ENCODE data around the gene TMC8. TPM values are rescaled to one million over a fixed set of nuclear protein-coding genes. Genes with fewer than 3 reads are reported as not detected.
A peak's percentile ranks its signal among the peaks of the same experiment; 100 is the strongest.

TMC8 gene
- total RNA-seq, 1 experiment from 2014 or later, result 4.6 TPM

- DNase-seq, result no peak
- Histone ChIP-seq H3K4me2 (ENCODE audit: low read length) (peak overlapping the region; percentile 99), H3F3A (ENCODE audit: low read length, unreplicated experiment) (no peaks in the 10 kb centered on the region), H3K27me3 (ENCODE audit: low read length) (no peaks in the 10 kb centered on the region), H4K20me1 (ENCODE audit: low read length) (no peaks in the 10 kb centered on the region), H3K9me3 (ENCODE audit: low read length) (no peaks in the 10 kb centered on the region), H3K4me1 (ENCODE audit: insufficient read depth, low read length) (peaks cover 18% of the 10 kb centered on the region), H3K36me3 (ENCODE audit: low read depth, low read length) (peaks cover 15% of the 10 kb centered on the region; the same call in 1 of the 2 replicates), H3K9ac (ENCODE audit: low read length) (no peak overlapping the region), H2AFZ (ENCODE audit: low read length) (no peak overlapping the region), H3K79me2 (ENCODE audit: low read length) (peaks cover 23% of the 10 kb centered on the region), H3K27ac (ENCODE audit: low read length) (no peak overlapping the region), H3K9me2 (replicated peaks; ENCODE audit: low read length) (no peaks in the 10 kb centered on the region), H3K4me3 (ENCODE audit: low read length) (0 out of 2 replicates have a peak overlapping the region, but pooled peaks have one; percentile 95)
- ChIA-PET CTCF (no interaction called here), POLR2A (ENCODE audit: unreplicated experiment) (no interaction called here)
- no peak for TF ChIP-seq EZH2phosphoT487 (IDR thresholded peaks at IDR 0.05; ENCODE audit: borderline replicate concordance, low read length)
- no peak for TF ChIP-seq CTCF (conservative IDR thresholded peaks at IDR 0.05; ENCODE audit: low read depth, low read length)
- no peak for TF ChIP-seq EZH2 (IDR thresholded peaks at IDR 0.05; ENCODE audit: low read length, unreplicated experiment)
- intact Hi-C loops (cut with micrococcal nuclease), result no loop called here
- no peak for ATAC-seq
- no TSS peak for BruUV-seq (replicated peaks)
Observed at GRCh38 chr17:78125976-78126894, 4.3 kb upstream of the TMC8 start.

GRCh38 chr17:78126895-78127238 is 3.7 kb upstream of the TMC8 start:
- intact Hi-C loops (cut with micrococcal nuclease), result no loop called here
- peak overlapping the region; percentile 83 for H3K9ac ChIP-seq (ENCODE audit: low read length)
- H4K20me1 ChIP-seq (ENCODE audit: low read length), result no peaks in the 10 kb centered on the region
- H3K36me3 ChIP-seq (ENCODE audit: low read depth, low read length), result peaks cover 15% of the 10 kb centered on the region; the same call in 1 of the 2 replicates
- H3K27ac ChIP-seq (ENCODE audit: low read length), result 0 out of 2 replicates have a peak overlapping the region, but pooled peaks have one; percentile 79
- POLR2A ChIA-PET (ENCODE audit: unreplicated experiment), result no interaction called here
- H3K79me2 ChIP-seq (ENCODE audit: low read length), result peaks cover 23% of the 10 kb centered on the region
- no peaks in the 10 kb centered on the region for H3K27me3 ChIP-seq (ENCODE audit: low read length)
- no peak overlapping the region for H2AFZ ChIP-seq (ENCODE audit: low read length)
- H3K4me3 ChIP-seq (ENCODE audit: low read length), result peak overlapping the region; percentile 95
- H3K9me2 ChIP-seq (replicated peaks; ENCODE audit: low read length), result no peaks in the 10 kb centered on the region
- CTCF ChIA-PET, result no interaction called here
- no peaks in the 10 kb centered on the region for H3F3A ChIP-seq (ENCODE audit: low read length, unreplicated experiment)
- H3K9me3 ChIP-seq (ENCODE audit: low read length), result no peaks in the 10 kb centered on the region
- BruUV-seq (replicated peaks), result no TSS peak
- H3K4me2 ChIP-seq (ENCODE audit: low read length), result peak overlapping the region; percentile 99
- no peak for ATAC-seq
- no peak for DNase-seq
- TF ChIP-seq EZH2 (IDR thresholded peaks at IDR 0.05; ENCODE audit: low read length, unreplicated experiment) (no peak), CTCF (conservative IDR thresholded peaks at IDR 0.05; ENCODE audit: low read depth, low read length) (no peak), EZH2phosphoT487 (IDR thresholded peaks at IDR 0.05; ENCODE audit: borderline replicate concordance, low read length) (no peak)
- H3K4me1 ChIP-seq (ENCODE audit: insufficient read depth, low read length), result peaks cover 18% of the 10 kb centered on the region

Measured in PC-3 (cell line).